GM12878 (cell line): ENCODE measurements around the gene SRSF5. TPM values are rescaled to one million over a fixed set of nuclear protein-coding genes. Genes with fewer than 3 reads are reported as not detected.

ENCODE experiments used
- ATAC-seq: fragments of 200-7000 bp; cut with Tn5 transposase; 3 replicates; pipeline ENCODE4 v1.9.1; 2020; ENCODE audit warnings: mild to moderate bottlenecking, moderate library complexity
- BruUV-seq: library from RNA; stranded (reverse); fragments of 400-500 nt; replicated peaks from 2 replicates; lab custom pipeline; 2021; lab: Mats Ljungman, UMichigan
- CTCF ChIA-PET: fragments of 300-600 bp; sonication (Branson Sonifier 250); formaldehyde crosslinking; extraction: SDS; loops from one replicate; lab custom pipeline; 2021; ENCODE audit warnings: inconsistent platforms; lab: Yijun Ruan, JAX
- POLR2A ChIA-PET: fragments of 350-600 bp; formaldehyde crosslinking; extraction: SDS; loops from one replicate; lab custom pipeline; 2021; ENCODE audit warnings: inconsistent platforms; lab: Charles Lee
- RAD21 ChIA-PET: fragments of 300-600 bp; sonication (Branson Sonifier 250); formaldehyde crosslinking; loops from one replicate; lab custom pipeline; 2023; ENCODE audit warnings: antibody characterized with exemption; ENCODE audit not compliant: unreplicated experiment; lab: Charles Lee
- SMC1A ChIA-PET: fragments of 300-600 bp; sonication (Branson Sonifier 250); formaldehyde crosslinking; loops from one replicate; lab custom pipeline; 2023; ENCODE audit not compliant: unreplicated experiment, uncharacterized antibody; lab: Charles Lee
- DNase-seq: peaks from one replicate; pipeline ENCODE4 v3.0.0-alpha.2; 2011; ENCODE audit warnings: low read depth, low spot score
- FAIRE-seq: peaks from 3 replicates; lab custom pipeline; 2011; peaks lifted over from hg19 to GRCh38; lab: Jason Lieb, UNC
- H2AFZ ChIP-seq: 2 replicates; pipeline ENCODE4 v1.6.0; 2011; ENCODE audit warnings: low read depth, low read length, control low read depth; ENCODE audit not compliant: control insufficient read depth
- H3K27ac ChIP-seq: 2 replicates; pipeline ENCODE4 v1.5.1; 2011; ENCODE audit warnings: control low read depth; ENCODE audit not compliant: control insufficient read depth, insufficient read depth
- H3K27me3 ChIP-seq, 2 experiments: replicated peaks in 1 of 2; 2 replicates each; pipeline versions ENCODE4 v1.6.0 to v1.6.1; 2011; ENCODE audit warnings: low read length in 1 of 2; ENCODE audit not compliant: control insufficient read depth in 2 of 2, insufficient read depth in 2 of 2
- H3K36me3 ChIP-seq, 2 experiments: 2 replicates each; pipeline ENCODE4 v1.5.1; 2011; ENCODE audit warnings: low read length in 1 of 2; ENCODE audit not compliant: control insufficient read depth in 2 of 2, insufficient read depth in 2 of 2
- H3K4me1 ChIP-seq: 2 replicates; pipeline ENCODE4 v1.6.1; 2011; ENCODE audit warnings: mild to moderate bottlenecking, low read length, moderate library complexity, mixed read lengths; ENCODE audit not compliant: control insufficient read depth, insufficient read depth
- H3K4me2 ChIP-seq: 2 replicates; pipeline ENCODE4 v1.6.0; 2011; ENCODE audit warnings: control low read depth; ENCODE audit not compliant: control insufficient read depth, insufficient read depth
- H3K4me3 ChIP-seq: fragments of 200-600 bp; sonication (generic); 2 replicates; pipeline ENCODE4 v1.5.1; 2016
- H3K79me2 ChIP-seq: 2 replicates; pipeline ENCODE4 v1.6.0; 2011; ENCODE audit warnings: low read length; ENCODE audit not compliant: control insufficient read depth, insufficient read depth
- H3K9ac ChIP-seq: 2 replicates; pipeline ENCODE4 v1.8.0; 2011; ENCODE audit warnings: low read length, control low read depth, mixed read lengths; ENCODE audit not compliant: control insufficient read depth, insufficient read depth
- H3K9me3 ChIP-seq: replicated peaks from 3 replicates; pipeline ENCODE4 v1.5.1; 2011; ENCODE audit warnings: mild to moderate bottlenecking, low read length; ENCODE audit not compliant: control insufficient read depth, insufficient read depth
- H4K20me1 ChIP-seq: 2 replicates; pipeline ENCODE4 v1.6.0; 2011; ENCODE audit not compliant: control insufficient read depth, insufficient read depth
- BACH1 ChIP-seq: fragments of 450-650 bp; IDR thresholded peaks from 2 replicates; pipeline ENCODE4 v1.6.1; 2017; ENCODE audit warnings: mild to moderate bottlenecking, borderline replicate concordance
- EGR1 ChIP-seq, 2 experiments: IDR thresholded peaks; 1 replicate in 1 of 2; 2 replicates in 1 of 2; pipeline ENCODE4 v1.6.1; 2011 to 2012; ENCODE audit warnings: low read depth in 2 of 2, low read length in 2 of 2, borderline replicate concordance in 1 of 2, mild to moderate bottlenecking in 1 of 2, moderate library complexity in 1 of 2
- FOXK2 ChIP-seq: fragments of 450-650 bp; IDR thresholded peaks from 2 replicates; pipeline ENCODE4 v1.6.1; 2017; ENCODE audit warnings: mild to moderate bottlenecking, moderate library complexity
- JUNB ChIP-seq: IDR thresholded peaks from 2 replicates; pipeline ENCODE4 v1.6.1; 2016; ENCODE audit warnings: antibody characterized with exemption, mild to moderate bottlenecking
- MTA2 ChIP-seq: fragments of 450-650 bp; IDR thresholded peaks from 2 replicates; pipeline ENCODE4 v1.6.1; 2016; ENCODE audit warnings: low read depth, mild to moderate bottlenecking, moderate library complexity
- NFIC ChIP-seq: IDR thresholded peaks from 2 replicates; pipeline ENCODE4 v1.6.1; 2012; ENCODE audit warnings: low read depth, mild to moderate bottlenecking, inconsistent platforms, low read length, moderate library complexity
- NFYA ChIP-seq: IDR thresholded peaks from 2 replicates; pipeline ENCODE4 v1.6.1; 2011; ENCODE audit warnings: low read depth, mild to moderate bottlenecking, low read length, improper control_type of control experiment, borderline replicate concordance
- PML ChIP-seq: IDR thresholded peaks from 2 replicates; pipeline ENCODE4 v1.6.1; 2012; ENCODE audit warnings: low read length, inconsistent platforms
- POLR2A ChIP-seq: IDR thresholded peaks from 2 replicates; pipeline ENCODE4 v1.6.1; 2011; ENCODE audit warnings: low read depth, mild to moderate bottlenecking, low read length
- RFX5 ChIP-seq: IDR thresholded peaks from 2 replicates; pipeline ENCODE4 v1.6.1; 2011; ENCODE audit warnings: low read depth, low read length, improper control_type of control experiment
- SMC3 ChIP-seq: IDR thresholded peaks from 2 replicates; pipeline ENCODE4 v1.6.1; 2011; ENCODE audit warnings: low read length, improper control_type of control experiment, borderline replicate concordance
- SREBF2 ChIP-seq: IDR thresholded peaks from 2 replicates; pipeline ENCODE4 v1.6.1; 2012; ENCODE audit warnings: mild to moderate bottlenecking, low read length
- TAF1 ChIP-seq: IDR thresholded peaks from 2 replicates; pipeline ENCODE4 v1.6.1; 2011; ENCODE audit warnings: mild to moderate bottlenecking, low read depth, low read length, borderline replicate concordance
- YY1 ChIP-seq: IDR thresholded peaks from 2 replicates; pipeline ENCODE4 v1.6.1; 2011; ENCODE audit warnings: low read depth, mild to moderate bottlenecking, low read length
- ZSCAN29 ChIP-seq: fragments of 450-650 bp; IDR thresholded peaks from 2 replicates; pipeline ENCODE4 v1.6.1; 2017; ENCODE audit warnings: mild to moderate bottlenecking, moderate library complexity
- WGBS: methylation state at CpG from one replicate; pipeline ENCODE4 v1.1.6; 2016; ENCODE audit warnings: low lambda C conversion rate; ENCODE audit not compliant: insufficient replicate concordance, insufficient coverage; ENCODE audit errors: missing lambda C conversion rate; 5-methylcytosine and 5-hydroxymethylcytosine counted together
- in situ Hi-C: fragments of 300-500 bp; cut with MboI; formaldehyde crosslinking; loops from 9 replicates; pipeline ENCODE4 v1.14.3; 2018; ENCODE audit warnings: mixed read lengths
- intact Hi-C: fragments of 100-400 bp; cut with micrococcal nuclease; formaldehyde crosslinking; loops from one replicate; pipeline ENCODE4 v1.14.2; 2022; ENCODE audit not compliant: unreplicated experiment
- polyA plus RNA-seq, 11 experiments: library from polyadenylated mRNA; depleted of rRNA in 4 of 11; unstranded in 6 of 11; stranded (reverse) in 5 of 11; fragments of >200 nt; fragmentation: Nextera tagmentation in 4 of 11; fragmentation: Illumina TruSeq in 1 of 11; extraction: Ambion mirVana in 4 of 11; extraction: Trizol in 1 of 11; gene quantifications; 1 replicate in 1 of 11; 2 replicates in 10 of 11; pipeline versions ENCODE4 v1.2.1 to v1.2.3, GENCODE V29; 2011 to 2016; ENCODE audit warnings: inconsistent platforms in 2 of 11, missing spikeins in 2 of 11, low read depth in 1 of 11
- total RNA-seq, 4 experiments: library from RNA; depleted of rRNA in 3 of 4; stranded (reverse); fragments of >200 nt in 3 of 4; fragmentation: Illumina TruSeq in 1 of 4; extraction: Trizol in 1 of 4; gene quantifications; 2 replicates each; pipeline versions ENCODE4 v1.2.1 to v1.2.3, GENCODE V29; 2013 to 2021
- TF ChIP-seq, protein P1 (sequence below), 3 experiments: IDR thresholded peaks in 2 of 3; conservative IDR thresholded peaks in 1 of 3; 2 replicates each; pipeline ENCODE4 v1.5.1; 2011; ENCODE audit warnings: low read depth in 3 of 3, low read length in 3 of 3, mild to moderate bottlenecking in 3 of 3, control low read depth in 2 of 3, moderate library complexity in 2 of 3, inconsistent platforms in 1 of 3, mixed read lengths in 1 of 3; ENCODE audit not compliant: control insufficient read depth in 2 of 3, insufficient read depth in 1 of 3; ENCODE audit errors: extremely low read depth in 1 of 3
- TF ChIP-seq, protein P2 (sequence below): IDR thresholded peaks from 2 replicates; pipeline ENCODE4 v1.6.1; 2012; ENCODE audit warnings: improper control_type of control experiment, low read depth, low read length; ENCODE audit not compliant: insufficient replicate concordance
- TF ChIP-seq, protein P3 (sequence below): fragments of 450-650 bp; IDR thresholded peaks from 2 replicates; pipeline ENCODE4 v1.6.1; 2016; ENCODE audit warnings: mild to moderate bottlenecking

SRSF5 gene
- total and polyA plus RNA-seq, 10 of the 15 experiments (the other 5 are each of a cell fraction or from before 2014, with no cell fraction given), result 136 to 453 (median 275) TPM

DNA sequence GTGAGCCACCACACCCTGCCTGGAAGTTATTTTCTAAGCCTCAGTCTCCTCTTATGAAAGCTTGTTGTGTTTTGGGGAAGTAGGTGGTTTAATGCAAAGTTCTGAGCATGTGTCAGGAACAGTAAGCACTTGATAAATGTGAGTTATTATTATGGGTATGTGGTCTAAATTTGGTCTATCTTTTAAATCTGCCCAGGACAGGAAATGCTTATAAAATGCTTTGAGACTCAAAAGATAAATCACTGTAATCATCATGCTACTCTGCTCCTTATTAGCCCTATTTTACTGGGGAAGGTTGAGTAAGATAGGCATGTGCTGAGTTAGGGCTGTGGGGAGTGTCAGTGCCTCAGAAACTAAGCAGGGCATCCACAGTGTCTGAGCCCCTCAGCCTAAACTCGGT lies 13.1 kb upstream of the SRSF5 start:
- Histone ChIP-seq H3K79me2 (no peaks in the 10 kb centered on the region), H3K27ac (no peak overlapping the region), H3K9ac (no peak overlapping the region), H3K4me2 (no peak overlapping the region), H3K27me3 (no peaks in the 10 kb centered on the region), H3K4me1 (no peaks in the 10 kb centered on the region), H2AFZ (no peak overlapping the region), H3K4me3 (no peak overlapping the region), H3K9me3 (no peaks in the 10 kb centered on the region)
- ChIA-PET SMC1A (no interaction called here), RAD21 (no interaction called here), CTCF (interaction anchor here (0.9 to 1.2 kb wide), 2 partner anchors 27 to 672 kb away, joined by 3 read pairs; no protein-coding TSS in a partner anchor)
- 38% methylated on average over 1 of the region's 1 CpG for WGBS
- no peak for ATAC-seq
- intact Hi-C loops, result no loop called here
- TF ChIP-seq MTA2, result no peak
- no peak for TF ChIP-seq SREBF2
- no peak for TF ChIP-seq YY1
- TF ChIP-seq PML, result no peak
- TF ChIP-seq SMC3, result no peak
- TF ChIP-seq JUNB, result no peak
- TF ChIP-seq NFIC, result no peak
- TF ChIP-seq RFX5, result no peak
- no peak for TF ChIP-seq TAF1
- no peak for TF ChIP-seq FOXK2
- TF ChIP-seq, protein P1, sequence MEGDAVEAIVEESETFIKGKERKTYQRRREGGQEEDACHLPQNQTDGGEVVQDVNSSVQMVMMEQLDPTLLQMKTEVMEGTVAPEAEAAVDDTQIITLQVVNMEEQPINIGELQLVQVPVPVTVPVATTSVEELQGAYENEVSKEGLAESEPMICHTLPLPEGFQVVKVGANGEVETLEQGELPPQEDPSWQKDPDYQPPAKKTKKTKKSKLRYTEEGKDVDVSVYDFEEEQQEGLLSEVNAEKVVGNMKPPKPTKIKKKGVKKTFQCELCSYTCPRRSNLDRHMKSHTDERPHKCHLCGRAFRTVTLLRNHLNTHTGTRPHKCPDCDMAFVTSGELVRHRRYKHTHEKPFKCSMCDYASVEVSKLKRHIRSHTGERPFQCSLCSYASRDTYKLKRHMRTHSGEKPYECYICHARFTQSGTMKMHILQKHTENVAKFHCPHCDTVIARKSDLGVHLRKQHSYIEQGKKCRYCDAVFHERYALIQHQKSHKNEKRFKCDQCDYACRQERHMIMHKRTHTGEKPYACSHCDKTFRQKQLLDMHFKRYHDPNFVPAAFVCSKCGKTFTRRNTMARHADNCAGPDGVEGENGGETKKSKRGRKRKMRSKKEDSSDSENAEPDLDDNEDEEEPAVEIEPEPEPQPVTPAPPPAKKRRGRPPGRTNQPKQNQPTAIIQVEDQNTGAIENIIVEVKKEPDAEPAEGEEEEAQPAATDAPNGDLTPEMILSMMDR (IDR thresholded peaks at IDR 0.05 in 2 of 3, conservative IDR thresholded peaks at IDR 0.05 in 1 of 3; ENCODE audit: control insufficient read depth in 2 of 3, extremely low read depth in 1 of 3, insufficient read depth in 1 of 3, low read depth in 3 of 3, low read length in 3 of 3), result no peak
- no peak for TF ChIP-seq POLR2A
- no peak for TF ChIP-seq ZSCAN29
- no peak for TF ChIP-seq EGR1 (IDR thresholded peaks at IDR 0.05; ENCODE audit: borderline replicate concordance in 1 of 2, low read depth in 2 of 2, low read length in 2 of 2)
- TF ChIP-seq BACH1, result no peak
- no peak for TF ChIP-seq NFYA
- TF ChIP-seq, protein P2, sequence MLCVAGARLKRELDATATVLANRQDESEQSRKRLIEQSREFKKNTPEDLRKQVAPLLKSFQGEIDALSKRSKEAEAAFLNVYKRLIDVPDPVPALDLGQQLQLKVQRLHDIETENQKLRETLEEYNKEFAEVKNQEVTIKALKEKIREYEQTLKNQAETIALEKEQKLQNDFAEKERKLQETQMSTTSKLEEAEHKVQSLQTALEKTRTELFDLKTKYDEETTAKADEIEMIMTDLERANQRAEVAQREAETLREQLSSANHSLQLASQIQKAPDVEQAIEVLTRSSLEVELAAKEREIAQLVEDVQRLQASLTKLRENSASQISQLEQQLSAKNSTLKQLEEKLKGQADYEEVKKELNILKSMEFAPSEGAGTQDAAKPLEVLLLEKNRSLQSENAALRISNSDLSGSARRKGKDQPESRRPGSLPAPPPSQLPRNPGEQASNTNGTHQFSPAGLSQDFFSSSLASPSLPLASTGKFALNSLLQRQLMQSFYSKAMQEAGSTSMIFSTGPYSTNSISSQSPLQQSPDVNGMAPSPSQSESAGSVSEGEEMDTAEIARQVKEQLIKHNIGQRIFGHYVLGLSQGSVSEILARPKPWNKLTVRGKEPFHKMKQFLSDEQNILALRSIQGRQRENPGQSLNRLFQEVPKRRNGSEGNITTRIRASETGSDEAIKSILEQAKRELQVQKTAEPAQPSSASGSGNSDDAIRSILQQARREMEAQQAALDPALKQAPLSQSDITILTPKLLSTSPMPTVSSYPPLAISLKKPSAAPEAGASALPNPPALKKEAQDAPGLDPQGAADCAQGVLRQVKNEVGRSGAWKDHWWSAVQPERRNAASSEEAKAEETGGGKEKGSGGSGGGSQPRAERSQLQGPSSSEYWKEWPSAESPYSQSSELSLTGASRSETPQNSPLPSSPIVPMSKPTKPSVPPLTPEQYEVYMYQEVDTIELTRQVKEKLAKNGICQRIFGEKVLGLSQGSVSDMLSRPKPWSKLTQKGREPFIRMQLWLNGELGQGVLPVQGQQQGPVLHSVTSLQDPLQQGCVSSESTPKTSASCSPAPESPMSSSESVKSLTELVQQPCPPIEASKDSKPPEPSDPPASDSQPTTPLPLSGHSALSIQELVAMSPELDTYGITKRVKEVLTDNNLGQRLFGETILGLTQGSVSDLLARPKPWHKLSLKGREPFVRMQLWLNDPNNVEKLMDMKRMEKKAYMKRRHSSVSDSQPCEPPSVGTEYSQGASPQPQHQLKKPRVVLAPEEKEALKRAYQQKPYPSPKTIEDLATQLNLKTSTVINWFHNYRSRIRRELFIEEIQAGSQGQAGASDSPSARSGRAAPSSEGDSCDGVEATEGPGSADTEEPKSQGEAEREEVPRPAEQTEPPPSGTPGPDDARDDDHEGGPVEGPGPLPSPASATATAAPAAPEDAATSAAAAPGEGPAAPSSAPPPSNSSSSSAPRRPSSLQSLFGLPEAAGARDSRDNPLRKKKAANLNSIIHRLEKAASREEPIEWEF, result no peak
- TF ChIP-seq, protein P3, sequence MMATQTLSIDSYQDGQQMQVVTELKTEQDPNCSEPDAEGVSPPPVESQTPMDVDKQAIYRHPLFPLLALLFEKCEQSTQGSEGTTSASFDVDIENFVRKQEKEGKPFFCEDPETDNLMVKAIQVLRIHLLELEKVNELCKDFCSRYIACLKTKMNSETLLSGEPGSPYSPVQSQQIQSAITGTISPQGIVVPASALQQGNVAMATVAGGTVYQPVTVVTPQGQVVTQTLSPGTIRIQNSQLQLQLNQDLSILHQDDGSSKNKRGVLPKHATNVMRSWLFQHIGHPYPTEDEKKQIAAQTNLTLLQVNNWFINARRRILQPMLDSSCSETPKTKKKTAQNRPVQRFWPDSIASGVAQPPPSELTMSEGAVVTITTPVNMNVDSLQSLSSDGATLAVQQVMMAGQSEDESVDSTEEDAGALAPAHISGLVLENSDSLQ, result no peak
- TF ChIP-seq, all 136 proteins: peak for 0
- in situ Hi-C loops, result no loop called here
- Histone ChIP-seq H4K20me1 (no peaks in the 10 kb centered on the region), H3K36me3 (no peaks in the 10 kb centered on the region)
- no TSS peak for BruUV-seq
- FAIRE-seq (no peak), DNase-seq (no peak)
- POLR2A ChIA-PET, result no interaction called here
